H9 (cell line): ENCODE measurements around the gene ERI3. TPM values are rescaled to one million over a fixed set of nuclear protein-coding genes. Genes with fewer than 3 reads are reported as not detected.

Source experiments
- DNase-seq: peaks from one replicate; pipeline ENCODE4 v3.0.0-alpha.2; 2017
- H2AFZ ChIP-seq: one replicate; pipeline ENCODE4 v1.6.1; 2013; ENCODE audit warnings: mild to moderate bottlenecking, low read length, control low read depth, moderate library complexity
- H2AK5ac ChIP-seq: 2 replicates; pipeline ENCODE4 v1.6.1; 2013; ENCODE audit warnings: low read length, control low read depth, mixed read lengths; ENCODE audit not compliant: insufficient read length
- H2BK120ac ChIP-seq: one replicate; pipeline ENCODE4 v1.6.1; 2013; ENCODE audit warnings: low read depth, mild to moderate bottlenecking, low read length, control low read depth, inconsistent platforms; ENCODE audit not compliant: poor library complexity, severe bottlenecking
- H2BK12ac ChIP-seq: 2 replicates; pipeline ENCODE4 v1.6.1; 2013; ENCODE audit warnings: low read length, control low read depth, mixed read lengths, low read depth; ENCODE audit not compliant: insufficient read length
- H2BK15ac ChIP-seq: 2 replicates; pipeline ENCODE4 v1.6.1; 2013; ENCODE audit warnings: low read depth, low read length, control low read depth
- H2BK20ac ChIP-seq: one replicate; pipeline ENCODE4 v1.6.1; 2013; ENCODE audit warnings: low read depth, mild to moderate bottlenecking, low read length, control low read depth, inconsistent platforms; ENCODE audit not compliant: poor library complexity, severe bottlenecking
- H2BK5ac ChIP-seq: 2 replicates; pipeline ENCODE4 v1.6.1; 2013; ENCODE audit warnings: low read length, control low read depth, mixed read lengths; ENCODE audit not compliant: insufficient read length
- H3K14ac ChIP-seq: 2 replicates; pipeline ENCODE4 v1.6.1; 2013; ENCODE audit warnings: low read length, control low read depth; ENCODE audit not compliant: insufficient read depth
- H3K18ac ChIP-seq: 2 replicates; pipeline ENCODE4 v1.6.1; 2013; ENCODE audit warnings: low read depth, mild to moderate bottlenecking, mixed read lengths, low read length, control low read depth; ENCODE audit not compliant: insufficient read length
- H3K23ac ChIP-seq: 2 replicates; pipeline ENCODE4 v1.6.1; 2013; ENCODE audit warnings: low read length, control low read depth, mixed read lengths, low read depth; ENCODE audit not compliant: insufficient read length
- H3K23me2 ChIP-seq: 2 replicates; pipeline ENCODE4 v1.6.1; 2013; ENCODE audit warnings: low read depth, mild to moderate bottlenecking, mixed read lengths, low read length, control low read depth; ENCODE audit not compliant: insufficient read length, poor library complexity, severe bottlenecking
- H3K27ac ChIP-seq: 2 replicates; pipeline ENCODE4 v1.5.1; 2013; ENCODE audit warnings: low read length, control low read depth, mixed read lengths, low read depth; ENCODE audit not compliant: insufficient read length
- H3K27me3 ChIP-seq: 2 replicates; pipeline ENCODE4 v1.6.1; 2013; ENCODE audit warnings: low read length, control low read depth, inconsistent platforms; ENCODE audit not compliant: insufficient read depth
- H3K4ac ChIP-seq: 2 replicates; pipeline ENCODE4 v1.6.1; 2013; ENCODE audit warnings: low read depth, mild to moderate bottlenecking, control low read depth, inconsistent platforms, low read length, moderate library complexity
- H3K4me1 ChIP-seq: 2 replicates; pipeline ENCODE4 v1.6.1; 2013; ENCODE audit warnings: low read length, control low read depth, inconsistent platforms; ENCODE audit not compliant: insufficient read depth
- H3K4me2 ChIP-seq: 2 replicates; pipeline ENCODE4 v1.6.1; 2013; ENCODE audit warnings: low read length, control low read depth, mixed read lengths; ENCODE audit not compliant: insufficient read length, insufficient read depth
- H3K56ac ChIP-seq: 2 replicates; pipeline ENCODE4 v1.6.1; 2013; ENCODE audit warnings: low read depth, mild to moderate bottlenecking, mixed read lengths, low read length, control low read depth; ENCODE audit not compliant: insufficient read length
- H3K79me1 ChIP-seq: 2 replicates; pipeline ENCODE4 v1.6.1; 2013; ENCODE audit warnings: low read depth, mild to moderate bottlenecking, moderate library complexity, low read length, control low read depth, inconsistent platforms; ENCODE audit not compliant: insufficient read depth, poor library complexity, severe bottlenecking
- H3K79me2 ChIP-seq: 2 replicates; pipeline ENCODE4 v1.6.1; 2013; ENCODE audit warnings: low read length, control low read depth, inconsistent platforms; ENCODE audit not compliant: insufficient read depth
- H3K9ac ChIP-seq: 2 replicates; pipeline ENCODE4 v1.6.1; 2013; ENCODE audit warnings: low read length, control low read depth, mixed read lengths; ENCODE audit not compliant: insufficient read length; ENCODE audit errors: extremely low read depth
- H3K9me3 ChIP-seq: one replicate; pipeline ENCODE4 v1.6.1; 2013; ENCODE audit warnings: low read depth, low read length, inconsistent platforms; ENCODE audit not compliant: control insufficient read depth
- H3T11ph ChIP-seq: one replicate; pipeline ENCODE4 v1.6.1; 2013; ENCODE audit warnings: mild to moderate bottlenecking, low read length, control low read depth, inconsistent platforms
- H4K20me1 ChIP-seq: one replicate; pipeline ENCODE4 v1.6.1; 2013; ENCODE audit not compliant: control insufficient read depth, insufficient read length, insufficient read depth
- H4K5ac ChIP-seq: 2 replicates; pipeline ENCODE4 v1.6.1; 2013; ENCODE audit warnings: low read depth, mild to moderate bottlenecking, mixed read lengths, low read length, control low read depth; ENCODE audit not compliant: insufficient read length
- H4K8ac ChIP-seq: replicated peaks from 2 replicates; pipeline ENCODE4 v1.6.1; 2013; ENCODE audit warnings: low read length, control low read depth, mixed read lengths, low read depth; ENCODE audit not compliant: insufficient read length
- H4K91ac ChIP-seq: 2 replicates; pipeline ENCODE4 v1.6.1; 2013; ENCODE audit warnings: low read depth, mild to moderate bottlenecking, moderate library complexity, mixed read lengths, low read length, control low read depth; ENCODE audit not compliant: insufficient read length
- H3K27ac Mint-ChIP-seq, 3 experiments: 2 replicates in 2 of 3; 3 replicates in 1 of 3; pipeline ENCODE4 v1.8.0; 2020 to 2021; ENCODE audit warnings: mixed read lengths in 3 of 3, mild to moderate bottlenecking in 1 of 3, moderate library complexity in 1 of 3
- H3K27me3 Mint-ChIP-seq: 2 replicates; pipeline ENCODE4 v1.8.0; 2021; ENCODE audit warnings: low read depth, mild to moderate bottlenecking, moderate library complexity, mixed read lengths
- H3K36me3 Mint-ChIP-seq, 3 experiments: 2 replicates in 2 of 3; 3 replicates in 1 of 3; pipeline ENCODE4 v1.8.0; 2020 to 2021; ENCODE audit warnings: low read depth in 3 of 3, mixed read lengths in 3 of 3; ENCODE audit not compliant: insufficient read depth in 1 of 3
- H3K4me1 Mint-ChIP-seq, 2 experiments: 2 replicates each; pipeline ENCODE4 v1.8.0; 2020; ENCODE audit warnings: mixed read lengths in 2 of 2
- H3K4me3 Mint-ChIP-seq, 2 experiments: 2 replicates in 1 of 2; 3 replicates in 1 of 2; pipeline ENCODE4 v1.8.0; 2020 to 2021; ENCODE audit warnings: mild to moderate bottlenecking in 2 of 2, mixed read lengths in 2 of 2, moderate library complexity in 1 of 2
- H3K9me3 Mint-ChIP-seq, 2 experiments: 2 replicates in 1 of 2; 3 replicates in 1 of 2; pipeline ENCODE4 v1.8.0; 2020; ENCODE audit warnings: mild to moderate bottlenecking in 2 of 2, mixed read lengths in 2 of 2, moderate library complexity in 1 of 2
- CTCF ChIP-seq: fragments of 200-600 bp; sonication (generic); conservative IDR thresholded peaks from 3 replicates; pipeline ENCODE4 v1.8.0; 2021; ENCODE audit warnings: antibody characterized with exemption, mild to moderate bottlenecking
- WGBS: extraction: QIAGEN DNeasy Blood & Tissue Kit; methylation state at CpG from one replicate; pipeline ENCODE4 v1.1.7; 2013; ENCODE audit warnings: missing lambda C conversion rate, low lambda C conversion rate, mixed read lengths; ENCODE audit not compliant: insufficient read length; ENCODE audit errors: extremely low coverage; 5-methylcytosine and 5-hydroxymethylcytosine counted together
- total RNA-seq: library from RNA; stranded (reverse); gene quantifications from 2 replicates; pipeline ENCODE4 v1.2.1, GENCODE V29; 2021

Gene ERI3
- total RNA-seq, 1 experiment from 2014 or later, result 61.6 TPM

GRCh38 chr1:44347280-44347679 is 7.8 kb downstream of the ERI3 start:
- no peak overlapping the region for H3K9ac ChIP-seq
- H3K79me1 ChIP-seq, result no peaks in the 10 kb centered on the region
- Mint-ChIP-seq H3K4me3 (no peak overlapping the region), H3K27ac (no peak overlapping the region; a peak in 1 of 7 replicates), H3K9me3 (no peaks in the 10 kb centered on the region), H3K27me3 (no peaks in the 10 kb centered on the region), H3K4me1 (peaks cover 26 to 36% of the 10 kb centered on the region in 2 experiments), H3K36me3 (peaks cover 0 to 4% (median 0%) of the 10 kb centered on the region in 3 experiments; a peak in 1 of 7 replicates)
- no peak overlapping the region for H3K14ac ChIP-seq
- H2BK120ac ChIP-seq, result no peak overlapping the region
- no peak overlapping the region for H2BK20ac ChIP-seq
- DNase-seq, result no peak
- H3K23ac ChIP-seq, result no peak overlapping the region
- H4K5ac ChIP-seq, result no peak overlapping the region
- H3K18ac ChIP-seq, result no peak overlapping the region
- H2AFZ ChIP-seq, result no peak overlapping the region
- H4K8ac ChIP-seq, result no peak overlapping the region
- no peak overlapping the region for H4K91ac ChIP-seq
- H2BK15ac ChIP-seq, result no peak overlapping the region
- H2AK5ac ChIP-seq, result no peak overlapping the region
- H2BK12ac ChIP-seq, result no peak overlapping the region
- H3K27me3 ChIP-seq, result no peaks in the 10 kb centered on the region
- H3K4me1 ChIP-seq, result peaks cover 3% of the 10 kb centered on the region; the same call in 1 of the 2 replicates
- H3K23me2 ChIP-seq, result no peaks in the 10 kb centered on the region
- peaks cover 3% of the 10 kb centered on the region; the same call in 1 of the 2 replicates for H3K79me2 ChIP-seq
- H3K27ac ChIP-seq, result no peak overlapping the region
- H3K56ac ChIP-seq, result no peak overlapping the region
- no peak overlapping the region for H3K4ac ChIP-seq
- H4K20me1 ChIP-seq, result no peaks in the 10 kb centered on the region
- no peak overlapping the region for H3T11ph ChIP-seq
- no peak overlapping the region for H2BK5ac ChIP-seq
- no CpG with 5 or more reads among the region's 4 CpGs for WGBS
- no peak overlapping the region for H3K4me2 ChIP-seq
- no peaks in the 10 kb centered on the region for H3K9me3 ChIP-seq
- no peak for TF ChIP-seq CTCF
